SU-DHL-6 (cell line): ENCODE measurements around the gene UNC119B.

Source experiments
- CTCF ChIP-seq: fragments of 200-600 bp; sonication (generic); IDR thresholded peaks from one replicate; pipeline ENCODE4 v1.5.1; 2017; ENCODE audit warnings: antibody characterized with exemption, mild to moderate bottlenecking, low read length, moderate library complexity; ENCODE audit not compliant: insufficient read depth, poor library complexity, severe bottlenecking
- EZH2phosphoT487 ChIP-seq: fragments of 200-600 bp; sonication (generic), shearing (Covaris generic); conservative IDR thresholded peaks from 2 replicates; pipeline ENCODE4 v1.6.1; 2018; ENCODE audit warnings: mild to moderate bottlenecking, antibody characterized with exemption, low read length, moderate library complexity, mixed read lengths

GRCh38 chr12:120708651-120709050, 1.6 kb upstream of the UNC119B start:
- TF ChIP-seq CTCF (no peak), EZH2phosphoT487 (no peak)
